ENCODE measurements around the gene PSME2. TPM values are rescaled to one million over a fixed set of nuclear protein-coding genes. Genes with fewer than 3 reads are reported as not detected.

The PSME2 gene
- total RNA-seq, 2 experiments from 2014 or later, result 445 to 459 TPM

- CTCF ChIA-PET, result interaction anchor here (0.5 to 2.0 kb wide), 6 partner anchors 9 to 210 kb away, joined by 3 to 4 read pairs (median 3); partner anchors contain the start of genes CIDEB, DCAF11 and NRL
- no peak for ATAC-seq
These were observed 22.7 kb downstream of the PSME2 start for GRCh38 chr14:24123424-24124417.

GRCh38 chr14:24122898-24123297 is 23.5 kb downstream of the PSME2 start:
- intact Hi-C loops (cut with DNase I, micrococcal nuclease), result no loop called here
- Mint-ChIP-seq H3K4me3 (no peak overlapping the region), H3K9me3 (ENCODE audit: low read depth) (no peaks in the 10 kb centered on the region), H3K36me3 (ENCODE audit: low read depth) (peaks cover 42% of the 10 kb centered on the region), H3K27me3 (no peaks in the 10 kb centered on the region), H3K27ac (no peak overlapping the region), H3K4me1 (peaks cover 2% of the 10 kb centered on the region)
- CTCF ChIA-PET, result no interaction called here
- POLR2A ChIA-PET, result no interaction called here
- ATAC-seq, result no peak
- DNase-seq, result no peak

More at GRCh38 chr14:24123424-24124417, 22.7 kb downstream of the PSME2 start:
- Mint-ChIP-seq H3K9me3 (ENCODE audit: low read depth) (no peaks in the 10 kb centered on the region), H3K36me3 (ENCODE audit: low read depth) (peaks cover 34% of the 10 kb centered on the region), H3K27me3 (no peaks in the 10 kb centered on the region), H3K4me3 (no peak overlapping the region), H3K4me1 (peaks cover 2% of the 10 kb centered on the region), H3K27ac (no peak overlapping the region)
- intact Hi-C loops (cut with DNase I, micrococcal nuclease), result no loop called here
- POLR2A ChIA-PET, result no interaction called here
- DNase-seq, result no peak

- intact Hi-C loops (cut with DNase I, micrococcal nuclease), result no loop called here
- ChIA-PET POLR2A (interaction anchor here (0.6 kb wide), 2 partner anchors 66 to 185 kb away, joined by 3 read pairs; partner anchors contain the start of gene IPO4), CTCF (interaction anchor here (1.7 kb wide), 1 partner anchor 14 kb away, joined by 5 read pairs; no protein-coding TSS in a partner anchor)
- Mint-ChIP-seq H3K4me3 (no peak overlapping the region), H3K36me3 (ENCODE audit: low read depth) (peaks cover 45% of the 10 kb centered on the region), H3K4me1 (peaks cover 5% of the 10 kb centered on the region), H3K9me3 (ENCODE audit: low read depth) (no peaks in the 10 kb centered on the region), H3K27me3 (no peaks in the 10 kb centered on the region), H3K27ac (no peak overlapping the region)
- DNase-seq, result no peak
- no peak for ATAC-seq
These were observed 24.0 kb downstream of the PSME2 start for GRCh38 chr14:24122416-24122815.

DNA sequence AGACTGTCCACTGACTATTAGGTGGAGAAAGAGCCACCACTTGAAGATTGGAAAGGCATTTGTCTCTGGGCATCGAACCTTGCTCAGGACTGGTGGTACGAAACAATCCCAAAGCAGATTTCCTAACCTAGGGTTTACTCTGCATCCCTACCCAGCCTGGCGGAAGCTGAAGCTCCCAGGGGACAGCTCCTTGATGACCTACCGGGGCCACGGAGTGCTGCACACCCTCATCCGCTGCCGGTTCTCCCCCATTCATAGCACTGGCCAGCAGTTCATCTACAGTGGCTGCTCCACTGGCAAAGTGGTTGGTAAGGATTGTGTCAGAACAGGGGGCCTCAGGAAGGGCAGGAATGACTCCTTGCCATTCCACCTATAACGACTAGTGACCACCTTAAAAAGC is 25.2 kb downstream of the PSME2 start:
- H3K27ac Mint-ChIP-seq, result no peak overlapping the region
- peaks cover 52% of the 10 kb centered on the region for H3K36me3 Mint-ChIP-seq (ENCODE audit: low read depth)
- no peak for DNase-seq
- no peak overlapping the region for H3K4me3 Mint-ChIP-seq
- no peaks in the 10 kb centered on the region for H3K27me3 Mint-ChIP-seq
- H3K4me1 Mint-ChIP-seq, result peaks cover 12% of the 10 kb centered on the region
- POLR2A ChIA-PET, result no interaction called here
- no peaks in the 10 kb centered on the region for H3K9me3 Mint-ChIP-seq (ENCODE audit: low read depth)
- ATAC-seq, result no peak
- CTCF ChIA-PET, result interaction anchor here (1.7 kb wide), 1 partner anchor 13 kb away, joined by 5 read pairs; no protein-coding TSS in a partner anchor
- intact Hi-C loops (cut with DNase I, micrococcal nuclease), result no loop called here

GRCh38 chr14:24119691-24120090 is 26.7 kb downstream of the PSME2 start:
- CTCF ChIA-PET, result interaction anchor here (0.6 kb wide), 1 partner anchor 391 kb away, joined by 5 read pairs; no protein-coding TSS in a partner anchor
- H3K27ac Mint-ChIP-seq, result no peak overlapping the region
- intact Hi-C loops (cut with DNase I, micrococcal nuclease), result loop anchor here in 1 of 2 experiments (10.0 kb wide), 1 partner anchor 1025 kb away; the partner anchor contains the start of genes ACIN1 and C14orf119
- no peaks in the 10 kb centered on the region for H3K27me3 Mint-ChIP-seq
- DNase-seq, result no peak
- no peak overlapping the region for H3K4me3 Mint-ChIP-seq
- peaks cover 23% of the 10 kb centered on the region for H3K4me1 Mint-ChIP-seq
- H3K36me3 Mint-ChIP-seq (ENCODE audit: low read depth), result peaks cover 59% of the 10 kb centered on the region
- POLR2A ChIA-PET, result interaction anchor here (1.0 kb wide), 1 partner anchor 41 kb away, joined by 3 read pairs; no protein-coding TSS in a partner anchor
- no peaks in the 10 kb centered on the region for H3K9me3 Mint-ChIP-seq (ENCODE audit: low read depth)
- ATAC-seq, result no peak

GRCh38 chr14:24117179-24117578 is 29.2 kb downstream of the PSME2 start:
- H3K27me3 Mint-ChIP-seq, result no peaks in the 10 kb centered on the region
- no peak overlapping the region for H3K4me3 Mint-ChIP-seq
- POLR2A ChIA-PET, result interaction anchor here (1.1 kb wide), 1 partner anchor 19 kb away, joined by 4 read pairs; the partner anchor contains the start of gene PSME1
- H3K27ac Mint-ChIP-seq, result no peak overlapping the region
- intact Hi-C loops (cut with DNase I, micrococcal nuclease), result loop anchor here in 1 of 2 experiments (10.0 kb wide), 1 partner anchor 1022 kb away; the partner anchor contains the start of genes ACIN1 and C14orf119
- H3K9me3 Mint-ChIP-seq (ENCODE audit: low read depth), result no peaks in the 10 kb centered on the region
- DNase-seq (no peak), ATAC-seq (no peak)
- CTCF ChIA-PET, result interaction anchor here (0.8 to 2.0 kb wide), 7 partner anchors 9 to 30 kb away, joined by 3 to 6 read pairs (median 4); partner anchors contain the start of genes PSME1 and RNF31
- H3K36me3 Mint-ChIP-seq (ENCODE audit: low read depth), result peaks cover 47% of the 10 kb centered on the region
- peaks cover 24% of the 10 kb centered on the region for H3K4me1 Mint-ChIP-seq

DNA sequence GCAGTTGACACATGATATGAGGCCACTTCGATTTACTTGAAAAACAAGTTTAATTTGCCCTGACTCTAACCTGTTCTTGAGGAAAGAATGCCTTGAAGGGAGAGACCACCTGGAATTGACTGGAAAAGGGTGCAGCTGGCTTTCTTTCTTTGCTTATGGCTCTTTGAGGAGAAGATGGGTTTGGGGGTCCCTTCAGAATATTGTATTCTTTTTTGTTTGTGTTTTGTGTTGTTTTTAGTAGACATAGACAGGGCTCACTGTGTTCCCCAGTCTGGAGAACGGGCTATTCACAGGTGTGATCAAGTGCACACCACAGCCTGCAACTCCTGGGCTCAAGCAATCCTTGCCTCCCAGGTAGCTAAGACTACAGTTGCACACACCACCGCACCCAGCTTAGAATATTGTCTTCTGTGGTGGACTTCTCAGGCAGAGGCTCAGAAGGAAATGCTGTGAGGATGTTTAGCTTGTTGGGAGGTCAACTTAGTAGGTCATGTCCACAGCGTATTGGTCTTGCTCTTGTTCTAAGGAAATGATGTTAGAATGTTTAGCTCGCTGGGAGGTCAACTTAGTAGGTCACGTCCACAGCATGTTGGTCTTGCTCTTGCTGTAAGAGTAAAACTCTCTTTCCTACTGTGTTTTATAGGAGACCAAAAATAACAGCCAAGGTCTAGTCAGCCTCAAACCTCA is 30.1 kb downstream of the PSME2 start:
- Mint-ChIP-seq H3K27ac (no peak overlapping the region), H3K27me3 (no peaks in the 10 kb centered on the region), H3K9me3 (ENCODE audit: low read depth) (no peaks in the 10 kb centered on the region), H3K36me3 (ENCODE audit: low read depth) (peaks cover 44% of the 10 kb centered on the region), H3K4me3 (peak overlapping the region; percentile 85), H3K4me1 (peaks cover 25% of the 10 kb centered on the region)
- intact Hi-C loops (cut with DNase I, micrococcal nuclease), result loop anchor here in 1 of 2 experiments (10.0 kb wide), 1 partner anchor 1021 kb away; the partner anchor contains the start of genes ACIN1 and C14orf119
- DNase-seq (no peak), ATAC-seq (no peak)
- ChIA-PET POLR2A (interaction anchor here (0.9 to 1.1 kb wide), 4 partner anchors 20 to 36 kb away, joined by 3 to 5 read pairs (median 4); partner anchors contain the start of genes EMC9, PSME1 and PSME2), CTCF (interaction anchor here (0.6 to 3.3 kb wide), 9 partner anchors 8 to 180 kb away, joined by 3 to 31 read pairs (median 4); partner anchors contain the start of genes PCK2, PSME1 and RNF31)

DNA sequence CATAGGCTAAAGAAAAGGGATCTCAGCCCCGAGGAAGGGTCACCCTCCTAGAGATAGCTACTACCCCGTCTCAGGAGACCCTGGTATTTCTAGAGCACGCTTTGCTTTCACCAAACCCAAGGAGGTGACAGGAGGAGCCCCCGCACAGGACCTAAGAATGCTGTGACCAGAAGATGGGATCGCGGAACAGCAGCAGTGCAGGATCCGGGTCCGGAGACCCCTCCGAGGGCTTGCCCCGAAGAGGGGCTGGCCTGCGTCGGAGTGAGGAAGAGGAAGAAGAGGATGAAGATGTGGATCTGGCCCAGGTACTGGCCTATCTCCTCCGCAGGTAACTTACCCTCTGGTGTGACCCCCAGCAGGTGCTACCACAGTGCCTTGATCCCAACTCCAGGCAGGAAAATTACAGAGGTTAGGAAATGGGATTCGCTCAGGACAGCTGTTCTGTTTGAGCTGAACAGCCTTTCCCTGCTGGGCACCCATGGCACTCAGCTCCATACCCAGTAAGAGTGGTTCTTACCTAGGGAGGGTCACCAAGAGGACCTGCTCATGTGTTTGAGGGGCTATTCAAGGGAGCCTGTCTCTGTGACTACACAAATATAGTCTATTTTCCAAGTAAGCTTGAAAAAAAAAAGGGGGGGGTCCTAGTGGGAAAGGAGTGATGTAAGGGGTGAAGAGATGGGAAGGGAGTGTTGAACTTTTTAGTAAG is 30.8 kb downstream of the PSME2 start:
- ChIA-PET CTCF (interaction anchor here (0.6 to 3.3 kb wide), 16 partner anchors 9 to 321 kb away, joined by 3 to 32 read pairs (median 4); partner anchors contain the start of genes CIDEB, EMC9, IRF9 and PCK2), POLR2A (interaction anchor here (0.9 to 2.8 kb wide), 13 partner anchors 17 to 127 kb away, joined by 3 to 35 read pairs (median 6); partner anchors contain the start of genes CHMP4A, EMC9, IPO4 and IRF9)
- peak overlapping the region; percentile 97 for H3K27ac Mint-ChIP-seq
- peak overlapping the region; percentile 85 for H3K4me3 Mint-ChIP-seq
- no peaks in the 10 kb centered on the region for H3K27me3 Mint-ChIP-seq
- H3K36me3 Mint-ChIP-seq (ENCODE audit: low read depth), result peaks cover 38% of the 10 kb centered on the region
- DNase-seq, result no peak
- intact Hi-C loops (cut with DNase I, micrococcal nuclease), result loop anchor here in 1 of 2 experiments (10.0 kb wide), 1 partner anchor 1021 kb away; the partner anchor contains the start of genes ACIN1 and C14orf119
- no peak for ATAC-seq
- peaks cover 27% of the 10 kb centered on the region for H3K4me1 Mint-ChIP-seq
- H3K9me3 Mint-ChIP-seq (ENCODE audit: low read depth), result no peaks in the 10 kb centered on the region

GRCh38 chr14:24114532-24115421 is 31.6 kb downstream of the PSME2 start, which contains the start of the genes DCAF11 and NRL:
Gene DCAF11, plus strand, starts transcription at chr14:24114777. Its CDS starts 818 bp downstream, at chr14:24115595.
Gene NRL, minus strand, starts transcription at chr14:24114949. Its CDS starts 32,101 bp downstream, at chr14:24082848.
- POLR2A ChIA-PET, result interaction anchor here (0.6 to 2.8 kb wide), 20 partner anchors 18 to 316 kb away, joined by 3 to 35 read pairs (median 6); partner anchors contain the start of genes CHMP4A, DHRS1, EMC9 and IPO4
- H3K4me3 Mint-ChIP-seq, result peak within 1 kb of the TSS; percentile 85
- peaks cover 28% of the 10 kb centered on the region for H3K4me1 Mint-ChIP-seq
- no peaks in the 10 kb centered on the region for H3K27me3 Mint-ChIP-seq
- H3K9me3 Mint-ChIP-seq (ENCODE audit: low read depth), result no peaks in the 10 kb centered on the region
- DNase-seq, result peak; percentile 99
- peak within 1 kb of the TSS; percentile 97 for H3K27ac Mint-ChIP-seq
- ATAC-seq, result peak; percentile 89
- intact Hi-C loops (cut with DNase I, micrococcal nuclease), result loop anchor here (1.0 to 10.0 kb wide), 19 partner anchors 20 to 1020 kb away; partner anchors contain the start of genes EMC9 (in 2 of the 2), GMPR2 (in 2 of the 2), IRF9 (in 2 of the 2) and NEDD8 (in 2 of the 2)
- CTCF ChIA-PET, result interaction anchor here (0.8 to 3.3 kb wide), 27 partner anchors 10 to 322 kb away, joined by 3 to 32 read pairs (median 5); partner anchors contain the start of genes CIDEB, EMC9, IRF9 and PCK2
- H3K36me3 Mint-ChIP-seq (ENCODE audit: low read depth), result peaks cover 36% of the 10 kb centered on the region
